WTC11 (cell line): ENCODE data around the gene VWA3A. TPM values are rescaled to one million over a fixed set of nuclear protein-coding genes. Genes with fewer than 3 reads are reported as not detected.

Experiments used
- ATAC-seq: fragments of 200-7000 bp; cut with Tn5 transposase; 2 replicates; pipeline ENCODE4 v1.10.0; 2021; ENCODE audit warnings: mild to moderate bottlenecking, moderate library complexity
- CTCF ChIA-PET: fragments of 300-600 bp; sonication (Branson Sonifier 250); formaldehyde crosslinking; loops from one replicate; lab custom pipeline; 2021; ENCODE audit warnings: antibody characterized with exemption; lab: Charles Lee
- POLR2A ChIA-PET: fragments of 350-600 bp; sonication (Branson Sonifier 250); formaldehyde crosslinking; loops from one replicate; lab custom pipeline; 2021; ENCODE audit warnings: antibody characterized with exemption; lab: Charles Lee
- DNase-seq: peaks from one replicate; pipeline ENCODE4 v3.0.0; 2021; ENCODE audit warnings: low spot score
- H3K27ac Mint-ChIP-seq: 2 replicates; pipeline ENCODE4 v1.8.0; 2021; ENCODE audit warnings: mixed read lengths
- H3K27me3 Mint-ChIP-seq: 2 replicates; pipeline ENCODE4 v1.8.0; 2021; ENCODE audit warnings: low read depth, mild to moderate bottlenecking, moderate library complexity, mixed read lengths
- H3K36me3 Mint-ChIP-seq: 2 replicates; pipeline ENCODE4 v1.8.0; 2021; ENCODE audit warnings: mixed read lengths
- H3K4me1 Mint-ChIP-seq: 2 replicates; pipeline ENCODE4 v1.8.0; 2022; ENCODE audit warnings: mixed read lengths
- H3K4me3 Mint-ChIP-seq: 2 replicates; pipeline ENCODE4 v1.8.0; 2021; ENCODE audit warnings: mild to moderate bottlenecking, moderate library complexity, mixed read lengths
- H3K9me3 Mint-ChIP-seq: 2 replicates; pipeline ENCODE4 v1.8.0; 2021; ENCODE audit warnings: mixed read lengths
- AR ChIP-seq: fragments of 250-450 bp; sonication (Bioruptor Pico); IDR thresholded peaks from 2 replicates; pipeline ENCODE4 v1.9.0; 2021; ENCODE audit warnings: mild to moderate bottlenecking
- ATF2 ChIP-seq: sonication (generic); formaldehyde crosslinking; IDR thresholded peaks from 2 replicates; pipeline ENCODE4 v1.8.1; 2022; ENCODE audit warnings: low read depth, missing genetic modification reagents, borderline replicate concordance
- ATF3 ChIP-seq: sonication (generic); formaldehyde crosslinking; conservative IDR thresholded peaks from 2 replicates; pipeline ENCODE4 v1.8.1; 2022; ENCODE audit warnings: mild to moderate bottlenecking, missing genetic modification reagents
- CREM ChIP-seq: sonication (generic); formaldehyde crosslinking; IDR thresholded peaks from 2 replicates; pipeline ENCODE4 v1.8.1; 2022; ENCODE audit warnings: mild to moderate bottlenecking, missing genetic modification reagents, moderate library complexity
- CTCF ChIP-seq: fragments of 200-600 bp; IDR thresholded peaks from 2 replicates; pipeline ENCODE4 v1.8.0; 2022; ENCODE audit warnings: antibody characterized with exemption
- E2F4 ChIP-seq: sonication (generic); formaldehyde crosslinking; IDR thresholded peaks from 2 replicates; pipeline ENCODE4 v1.8.1; 2022; ENCODE audit warnings: low read depth, mild to moderate bottlenecking, moderate library complexity, missing genetic modification reagents, borderline replicate concordance
- HMGXB4 ChIP-seq: sonication (generic); formaldehyde crosslinking; IDR thresholded peaks from 2 replicates; pipeline ENCODE4 v1.8.1; 2023; ENCODE audit warnings: mild to moderate bottlenecking, moderate library complexity, missing genetic modification reagents
- MYBL2 ChIP-seq: sonication (generic); formaldehyde crosslinking; IDR thresholded peaks from 2 replicates; pipeline ENCODE4 v1.8.1; 2023; ENCODE audit warnings: mild to moderate bottlenecking, moderate library complexity, missing genetic modification reagents
- OVOL2 ChIP-seq: fragments of 250-450 bp; sonication (Bioruptor Pico); IDR thresholded peaks from 2 replicates; pipeline ENCODE4 v1.9.0; 2021; ENCODE audit warnings: mild to moderate bottlenecking, borderline replicate concordance
- PREB ChIP-seq: sonication (generic); formaldehyde crosslinking; IDR thresholded peaks from 2 replicates; pipeline ENCODE4 v1.8.1; 2022; ENCODE audit warnings: mild to moderate bottlenecking, missing genetic modification reagents, moderate library complexity, borderline replicate concordance
- SOX15 ChIP-seq: fragments of 250-450 bp; sonication (Bioruptor Pico); IDR thresholded peaks from 2 replicates; pipeline ENCODE4 v1.9.0; 2021; ENCODE audit warnings: mild to moderate bottlenecking
- SP1 ChIP-seq: sonication (generic); formaldehyde crosslinking; conservative IDR thresholded peaks from 2 replicates; pipeline ENCODE4 v1.8.1; 2022; ENCODE audit warnings: missing genetic modification reagents
- ZNF121 ChIP-seq: sonication (generic); formaldehyde crosslinking; IDR thresholded peaks from 2 replicates; pipeline ENCODE4 v1.8.0; 2023; ENCODE audit warnings: missing genetic modification reagents
- ZNF317 ChIP-seq: sonication (generic); formaldehyde crosslinking; IDR thresholded peaks from 2 replicates; pipeline ENCODE4 v1.8.1; 2023; ENCODE audit warnings: low read depth, mild to moderate bottlenecking, moderate library complexity, missing genetic modification reagents, borderline replicate concordance
- total RNA-seq: library from RNA; stranded (reverse); gene quantifications from 3 replicates; pipeline ENCODE4 v1.2.3, GENCODE V29; 2021

The VWA3A gene
- total RNA-seq, 1 experiment from 2014 or later: 0.11 TPM

GRCh38 chr16:22098405-22099255 is 6.3 kb downstream of the VWA3A start:
- peaks cover 28% of the 10 kb centered on the region for H3K4me1 Mint-ChIP-seq
- H3K27me3 Mint-ChIP-seq: no peaks in the 10 kb centered on the region; the same call in 1 of the 2 replicates
- H3K27ac Mint-ChIP-seq: peak overlapping the region; percentile 35; the same call in 1 of the 2 replicates
- TF ChIP-seq ZNF121 (CRISPR knock-in tag) (peak; percentile 54; the same call in 1 of the 2 replicates), CREM (CRISPR knock-in tag) (no peak)
- H3K4me3 Mint-ChIP-seq: no peak overlapping the region
- 0 out of 2 replicates have a peak, but pooled peaks cover 3% of the 10 kb centered on the region for H3K9me3 Mint-ChIP-seq
- DNase-seq (no peak), ATAC-seq (peak; percentile 85)
- POLR2A ChIA-PET: interaction anchor here (0.6 kb wide), 1 partner anchor 98 kb away, joined by 4 read pairs; no protein-coding TSS in a partner anchor
- H3K36me3 Mint-ChIP-seq: no peaks in the 10 kb centered on the region
- CTCF ChIA-PET: interaction anchor here (0.6 to 3.5 kb wide), 47 partner anchors 9 to 1015 kb away, joined by 3 to 69 read pairs (median 4); partner anchors contain the start of gene MOSMO

GRCh38 chr16:22099256-22099975 is 7.1 kb downstream of the VWA3A start:
- no peak for TF ChIP-seq E2F4 (CRISPR knock-in tag)
- no peak for TF ChIP-seq HMGXB4 (CRISPR knock-in tag)
- TF ChIP-seq ATF2: no peak
- no peak for TF ChIP-seq OVOL2
- TF ChIP-seq MYBL2: no peak
- no peak for TF ChIP-seq ZNF317 (CRISPR knock-in tag)
- no peak for TF ChIP-seq CTCF
- Mint-ChIP-seq H3K27ac (no peak overlapping the region; the same call in 1 of the 2 replicates), H3K4me1 (peaks cover 35% of the 10 kb centered on the region), H3K27me3 (no peaks in the 10 kb centered on the region; the same call in 1 of the 2 replicates), H3K9me3 (0 out of 2 replicates have a peak, but pooled peaks cover 3% of the 10 kb centered on the region), H3K4me3 (no peak overlapping the region), H3K36me3 (no peaks in the 10 kb centered on the region)
- DNase-seq (no peak), ATAC-seq (no peak)
- POLR2A ChIA-PET: interaction anchor here (0.6 kb wide), 1 partner anchor 99 kb away, joined by 4 read pairs; no protein-coding TSS in a partner anchor
- CTCF ChIA-PET: interaction anchor here (0.5 to 3.5 kb wide), 48 partner anchors 8 to 1014 kb away, joined by 3 to 69 read pairs (median 4); partner anchors contain the start of gene MOSMO

GRCh38 chr16:22103441-22103840 is 11.1 kb downstream of the VWA3A start:
- Mint-ChIP-seq H3K9me3 (0 out of 2 replicates have a peak, but pooled peaks cover 3% of the 10 kb centered on the region), H3K4me3 (no peak overlapping the region), H3K4me1 (peaks cover 36% of the 10 kb centered on the region), H3K36me3 (no peaks in the 10 kb centered on the region), H3K27me3 (peaks cover 4% of the 10 kb centered on the region; the same call in 1 of the 2 replicates), H3K27ac (peak overlapping the region; percentile 75; the same call in 1 of the 2 replicates)
- CTCF ChIA-PET: interaction anchor here (0.6 to 5.2 kb wide), 6 partner anchors 26 to 96 kb away, joined by 3 to 19 read pairs (median 4); partner anchors contain the start of gene MOSMO
- ATAC-seq (peak; percentile 56), DNase-seq (no peak)
- POLR2A ChIA-PET: no interaction called here
- TF ChIP-seq SP1 (CRISPR knock-in tag): no peak
- no peak for TF ChIP-seq CTCF
- TF ChIP-seq PREB (CRISPR knock-in tag): no peak
- TF ChIP-seq SOX15 (CRISPR knock-in tag): no peak
- no peak for TF ChIP-seq AR
- no peak for TF ChIP-seq ATF3 (CRISPR knock-in tag)
